Astrocyte of the spinal cord (primary cell): ENCODE results near the gene PLD3.

Experiments
- DNase-seq: peaks from one replicate; pipeline ENCODE4 v3.0.0; 2011; ENCODE audit warnings: low read depth, low spot score
- H3K4me3 ChIP-seq: 2 replicates; pipeline ENCODE4 v1.5.1; 2011; ENCODE audit warnings: low read depth, mild to moderate bottlenecking, low read length, moderate library complexity
- in situ Hi-C: cut with HindIII; loops from 2 replicates; pipeline ENCODE4 v1.10.0; 2017; ENCODE audit warnings: low sequenced_read_pairs
- TF ChIP-seq, protein P1 (sequence below): IDR thresholded peaks from 2 replicates; pipeline ENCODE4 v1.5.1; 2012; ENCODE audit warnings: low read depth, mild to moderate bottlenecking, low read length, inconsistent platforms

The PLD3 gene

GRCh38 chr19:40309666-40310065 lies 38.8 kb upstream of the PLD3 start:
- no peak for DNase-seq
- no peak overlapping the region for H3K4me3 ChIP-seq
- TF ChIP-seq, protein P1, sequence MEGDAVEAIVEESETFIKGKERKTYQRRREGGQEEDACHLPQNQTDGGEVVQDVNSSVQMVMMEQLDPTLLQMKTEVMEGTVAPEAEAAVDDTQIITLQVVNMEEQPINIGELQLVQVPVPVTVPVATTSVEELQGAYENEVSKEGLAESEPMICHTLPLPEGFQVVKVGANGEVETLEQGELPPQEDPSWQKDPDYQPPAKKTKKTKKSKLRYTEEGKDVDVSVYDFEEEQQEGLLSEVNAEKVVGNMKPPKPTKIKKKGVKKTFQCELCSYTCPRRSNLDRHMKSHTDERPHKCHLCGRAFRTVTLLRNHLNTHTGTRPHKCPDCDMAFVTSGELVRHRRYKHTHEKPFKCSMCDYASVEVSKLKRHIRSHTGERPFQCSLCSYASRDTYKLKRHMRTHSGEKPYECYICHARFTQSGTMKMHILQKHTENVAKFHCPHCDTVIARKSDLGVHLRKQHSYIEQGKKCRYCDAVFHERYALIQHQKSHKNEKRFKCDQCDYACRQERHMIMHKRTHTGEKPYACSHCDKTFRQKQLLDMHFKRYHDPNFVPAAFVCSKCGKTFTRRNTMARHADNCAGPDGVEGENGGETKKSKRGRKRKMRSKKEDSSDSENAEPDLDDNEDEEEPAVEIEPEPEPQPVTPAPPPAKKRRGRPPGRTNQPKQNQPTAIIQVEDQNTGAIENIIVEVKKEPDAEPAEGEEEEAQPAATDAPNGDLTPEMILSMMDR = no peak
- in situ Hi-C loops = no loop called here

- TF ChIP-seq, protein P1 = no peak
- DNase-seq = no peak
- no peak overlapping the region for H3K4me3 ChIP-seq
- in situ Hi-C loops = no loop called here
These were observed 36.0 kb upstream of the PLD3 start for GRCh38 chr19:40312533-40312932.

- no peak overlapping the region for H3K4me3 ChIP-seq
- in situ Hi-C loops = no loop called here
- no peak for DNase-seq
- TF ChIP-seq, protein P1 = no peak
These were observed 35.1 kb upstream of the PLD3 start for GRCh38 chr19:40313229-40313983.

DNA sequence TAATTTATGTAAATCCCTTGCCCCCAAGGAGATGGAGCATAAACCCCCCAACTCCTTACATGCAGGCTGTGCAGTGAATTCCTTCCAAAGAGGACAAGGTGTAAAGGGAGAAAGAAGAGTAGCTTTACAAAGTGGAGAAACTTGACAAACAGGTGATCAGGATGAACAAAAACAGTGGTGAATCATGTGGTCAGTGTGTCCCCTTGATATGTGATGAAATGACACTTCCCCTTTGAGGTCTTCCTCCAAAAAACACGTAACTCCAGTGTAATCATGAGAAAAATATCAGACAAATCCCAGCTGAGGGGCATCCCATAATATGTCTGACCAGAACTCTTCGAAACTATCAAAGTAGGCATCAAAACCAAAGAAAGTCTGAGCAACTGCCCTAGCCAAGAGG lies 33.8 kb upstream of the PLD3 start:
- H3K4me3 ChIP-seq = no peak overlapping the region
- TF ChIP-seq, protein P1 = no peak
- in situ Hi-C loops = no loop called here
- no peak for DNase-seq

DNA sequence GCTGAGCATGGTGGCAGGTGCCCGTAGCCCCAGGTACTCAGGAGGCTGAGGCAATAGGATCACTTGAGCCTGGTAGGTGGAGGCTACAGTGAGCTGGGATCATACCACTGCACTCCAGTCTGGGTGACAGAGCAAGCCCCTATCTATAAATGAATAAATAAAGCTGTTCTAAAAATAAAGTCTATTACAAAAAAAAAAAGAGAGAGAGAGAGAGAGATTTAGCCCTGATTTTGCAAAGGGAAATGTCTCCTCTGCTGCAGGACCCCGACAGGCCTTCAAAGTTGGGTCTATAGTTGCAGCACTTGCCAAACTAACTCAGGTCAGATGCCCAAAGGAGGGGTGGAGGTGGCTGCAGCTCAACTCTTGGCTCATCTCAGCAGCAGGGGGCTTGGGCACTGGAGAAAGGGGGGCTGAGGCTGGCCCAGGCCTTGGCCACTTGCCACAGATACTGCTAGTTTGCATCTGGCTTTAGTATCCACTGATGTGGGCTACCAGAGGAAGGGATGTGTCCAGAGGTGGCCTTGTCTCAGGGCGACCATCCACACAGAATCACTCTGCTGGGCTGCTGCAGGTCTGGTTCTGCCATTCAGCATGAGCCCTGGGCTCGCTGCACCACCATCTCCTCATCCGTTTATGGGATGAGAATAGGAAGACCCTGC lies 32.6 kb upstream of the PLD3 start:
- no peak for DNase-seq
- in situ Hi-C loops = no loop called here
- H3K4me3 ChIP-seq = no peak overlapping the region
- TF ChIP-seq, protein P1 = no peak

DNA sequence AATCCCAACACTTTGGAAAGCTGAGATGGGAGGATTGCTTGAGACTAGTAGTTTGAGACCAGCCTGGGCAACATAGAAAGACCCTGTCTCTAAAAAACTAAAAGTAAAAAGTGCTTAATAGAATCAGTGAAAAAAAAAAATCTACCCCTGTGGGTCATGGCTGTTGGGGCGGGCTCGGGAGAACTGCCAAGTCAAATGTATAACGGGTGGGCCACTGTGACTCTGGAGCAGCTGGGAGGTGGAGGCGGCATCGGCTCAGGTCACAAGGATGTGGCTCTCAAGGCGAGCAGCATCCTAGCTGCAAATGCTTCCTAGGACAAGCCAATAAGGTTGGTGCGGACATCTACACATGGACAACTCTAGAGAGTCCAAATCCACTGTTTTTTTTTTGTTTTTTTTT lies 31.2 kb upstream of the PLD3 start:
- no peak overlapping the region for H3K4me3 ChIP-seq
- in situ Hi-C loops = no loop called here
- no peak for DNase-seq
- TF ChIP-seq, protein P1 = no peak
